HUDEP-2 (cell line): ENCODE data around the gene FBXL14.
"Not testable (repeated sequence)": the region's sequence is repeated elsewhere in the genome, so short reads cannot be mapped to it uniquely, and the experiment has no call there.

Source experiments
- DNase-seq, 76 experiments: peaks; one replicate each; lab custom pipeline; 2025; ENCODE audit not compliant: unreplicated experiment in 76 of 76; lab: John Stamatoyannopoulos, UW

The FBXL14 gene

DNA sequence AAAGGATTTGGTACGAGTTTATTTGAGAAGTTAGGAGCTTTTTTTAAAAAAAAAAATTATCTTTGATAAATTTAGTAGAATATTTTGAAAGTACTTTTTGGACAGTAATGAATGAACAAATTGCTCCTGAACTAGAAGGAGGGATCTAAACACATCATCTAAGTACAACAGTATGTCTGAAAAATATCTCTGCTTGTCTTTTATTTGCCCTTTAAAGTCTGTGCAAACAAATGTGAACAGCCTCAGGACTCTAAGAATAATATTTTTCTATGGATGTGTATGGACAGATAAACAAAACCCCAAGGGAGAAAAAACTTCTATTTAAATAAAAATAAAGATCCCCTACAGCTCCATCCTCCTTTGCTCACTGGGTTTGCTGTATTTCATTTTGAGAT, 19.5 kb downstream of the FBXL14 start:
- no peak for DNase-seq

- no peak for DNase-seq
Observed at GRCh38 chr12:1573960-1574864, 20.2 kb downstream of the FBXL14 start.

DNA sequence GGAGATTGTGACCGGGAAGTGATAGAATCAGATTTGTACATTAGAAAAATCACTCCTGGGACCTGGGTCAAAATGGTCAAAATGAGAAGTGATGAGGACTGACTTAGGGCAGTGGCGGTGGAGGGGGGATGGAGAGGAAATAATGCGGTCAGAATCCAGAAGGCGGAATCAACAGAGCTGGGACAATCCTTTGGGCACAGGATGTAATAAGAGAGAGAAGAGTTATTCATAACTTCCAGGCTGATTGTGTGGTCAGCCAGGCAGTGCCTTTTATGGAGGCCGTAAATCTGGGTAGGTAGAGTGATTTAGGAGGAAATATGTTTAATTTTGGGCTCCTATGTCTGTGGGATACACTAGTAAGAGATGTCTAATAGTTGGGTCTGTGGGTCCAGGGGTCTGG, 21.6 kb downstream of the FBXL14 start:
- no peak for DNase-seq

- no peak for DNase-seq
Observed at GRCh38 chr12:1567852-1568251, 26.5 kb downstream of the FBXL14 start.

DNA sequence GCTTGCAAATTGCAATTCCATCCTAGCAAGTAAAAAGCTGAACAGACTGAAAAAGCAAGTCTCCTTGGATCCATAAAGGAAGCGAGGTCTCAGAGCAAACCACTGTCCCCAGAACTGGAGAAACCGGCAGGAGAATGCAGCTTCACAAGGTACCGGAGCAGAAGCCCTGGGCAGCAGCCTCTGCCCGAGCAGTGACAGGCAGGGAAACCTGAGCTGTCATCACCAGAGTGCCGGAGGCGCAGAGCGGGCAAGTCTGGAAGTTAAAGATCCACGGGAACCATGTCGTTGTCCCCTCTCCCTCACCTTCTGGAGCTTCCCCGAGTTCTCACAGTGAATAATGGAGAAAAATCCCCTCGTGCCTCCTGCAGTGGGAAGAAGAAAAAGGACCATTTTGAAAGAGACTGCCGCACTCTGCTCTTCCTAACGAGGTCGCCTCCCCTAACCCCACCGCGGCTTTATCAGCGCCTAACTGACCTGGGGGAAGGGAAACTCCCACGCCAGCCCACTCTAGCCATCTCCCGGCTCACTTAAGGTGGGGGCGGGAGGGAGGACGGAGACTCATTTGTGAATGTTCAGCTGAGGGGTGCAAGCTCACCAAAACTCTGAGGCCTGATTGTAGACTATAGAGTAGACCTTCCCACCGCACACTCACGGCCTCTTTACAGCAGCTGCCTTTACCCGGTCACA, 27.8 kb downstream of the FBXL14 start:
- DNase-seq: no peak

GRCh38 chr12:1565172-1565571, 29.2 kb downstream of the FBXL14 start:
- no peak for DNase-seq

DNA sequence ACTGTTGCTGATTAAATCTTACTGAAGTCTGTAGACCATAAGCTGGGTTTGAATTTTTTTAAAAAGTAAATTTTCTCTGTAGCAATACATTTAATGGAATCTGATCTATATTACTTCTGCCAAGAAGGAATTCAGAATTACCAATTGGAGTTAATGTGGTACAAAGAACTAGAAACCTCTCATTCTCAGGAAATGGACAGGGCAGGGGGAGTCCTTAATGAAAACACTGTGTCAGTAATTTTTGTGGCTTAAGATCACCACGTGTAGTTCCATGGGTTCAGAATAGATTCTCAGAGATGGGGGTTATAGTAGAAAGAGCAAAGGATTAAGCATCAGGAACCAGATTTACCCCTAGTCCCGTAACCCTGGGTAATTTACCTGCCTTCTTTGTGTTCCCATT, 30.3 kb downstream of the FBXL14 start:
- DNase-seq: no peak

DNA sequence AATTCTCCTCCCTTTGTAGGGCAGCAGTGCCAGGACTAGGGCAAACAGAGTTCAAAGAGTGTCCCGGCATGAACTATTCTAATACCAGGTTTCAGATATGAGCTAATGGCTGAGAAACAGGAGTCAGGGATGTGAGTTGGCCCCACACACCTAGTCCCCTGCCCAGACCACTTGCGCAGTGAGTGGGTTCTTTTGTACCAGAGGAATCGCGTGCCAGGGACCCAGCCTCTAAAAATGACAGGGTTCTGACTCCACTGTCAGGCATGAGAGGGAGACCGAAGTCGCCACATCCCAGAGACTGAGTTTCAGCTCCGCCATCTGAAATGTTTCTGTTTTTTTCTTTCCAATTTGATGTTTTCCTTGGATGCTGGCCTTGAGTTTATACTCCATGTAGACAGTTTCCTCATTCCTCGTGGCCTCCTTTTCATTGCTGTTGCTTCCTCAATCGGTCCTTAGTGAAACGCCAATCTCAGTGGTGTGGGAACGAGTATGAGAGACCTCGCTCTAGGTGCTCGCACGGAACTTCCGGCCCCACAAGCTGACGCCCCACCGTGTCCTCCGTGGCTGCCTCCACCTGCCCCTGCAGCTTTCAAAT, 31.5 kb downstream of the FBXL14 start:
- DNase-seq: no peak

DNA sequence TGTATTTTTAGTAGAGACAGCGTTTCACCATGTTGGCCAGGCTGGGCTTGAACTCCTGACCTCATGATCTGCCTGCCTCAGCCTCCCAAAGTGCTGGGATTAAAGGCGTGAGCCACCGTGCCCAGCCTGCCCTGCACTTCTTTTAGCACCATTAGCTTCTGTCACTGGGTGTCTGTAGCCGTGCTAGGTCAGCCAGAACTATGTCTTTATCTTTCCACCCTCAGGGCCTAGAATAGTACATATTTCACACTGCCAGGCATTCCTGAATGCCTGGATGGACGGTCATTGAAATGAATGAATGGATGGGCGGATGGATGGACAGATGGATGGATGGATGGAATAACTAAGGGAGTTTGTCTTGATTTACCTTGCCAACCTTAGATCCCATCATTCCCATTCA, 33.7 kb downstream of the FBXL14 start:
- no peak for DNase-seq

GRCh38 chr12:1559676-1560091, 34.7 kb downstream of the FBXL14 start:
- DNase-seq: no peak

GRCh38 chr12:1558108-1558507, 36.3 kb downstream of the FBXL14 start:
- not testable (repeated sequence) for DNase-seq

DNA sequence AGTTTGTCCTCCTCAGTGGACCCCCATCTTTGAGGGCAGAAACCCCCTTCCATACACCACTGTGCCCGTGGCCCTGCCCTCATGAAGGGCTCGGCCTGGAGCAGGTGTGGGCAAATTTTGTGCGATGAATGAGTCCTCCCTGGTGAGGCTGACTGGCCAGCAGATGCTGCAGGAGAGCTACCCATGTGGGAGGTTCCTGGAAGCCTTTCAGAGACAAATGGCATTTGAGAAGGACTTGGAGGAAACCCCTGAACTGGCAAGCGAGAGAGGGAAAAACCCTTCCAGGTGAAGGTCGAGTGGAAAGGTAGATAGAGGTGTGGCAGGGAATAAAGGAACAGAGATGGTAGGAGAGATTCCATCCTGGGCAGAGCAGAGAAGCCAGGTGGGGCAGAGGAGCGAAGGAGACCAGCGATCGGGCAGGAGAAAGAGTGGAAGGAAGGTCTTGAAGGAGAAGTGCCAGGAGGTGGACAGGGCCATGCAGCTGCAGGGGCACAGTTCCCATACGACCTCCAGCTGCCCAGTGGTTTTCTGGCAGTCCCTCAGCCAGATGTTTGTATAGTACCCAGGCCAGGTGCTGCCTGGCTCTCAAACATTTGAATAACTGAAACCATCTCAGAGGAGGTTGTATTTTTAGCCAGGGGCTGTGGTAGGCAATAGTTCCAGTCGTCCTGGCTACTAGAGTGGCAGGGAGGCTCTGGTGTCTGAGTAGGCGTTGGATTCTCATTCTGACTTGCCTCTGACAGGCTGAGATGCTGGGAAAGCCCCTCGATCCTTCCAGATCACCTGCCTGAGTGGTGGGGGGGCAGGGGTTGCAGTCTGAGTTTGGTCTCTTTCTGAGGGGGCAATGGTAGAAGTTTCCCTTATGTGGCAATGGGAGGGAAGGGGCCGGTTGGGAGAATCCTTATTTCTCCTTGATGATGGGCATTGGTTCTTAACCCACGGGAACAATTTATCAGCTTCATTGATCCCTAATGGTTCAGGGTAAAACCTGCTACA, 40.1 kb downstream of the FBXL14 start:
- no peak for DNase-seq

- no peak for DNase-seq
Observed at GRCh38 chr12:1553536-1553935, 40.8 kb downstream of the FBXL14 start.

DNA sequence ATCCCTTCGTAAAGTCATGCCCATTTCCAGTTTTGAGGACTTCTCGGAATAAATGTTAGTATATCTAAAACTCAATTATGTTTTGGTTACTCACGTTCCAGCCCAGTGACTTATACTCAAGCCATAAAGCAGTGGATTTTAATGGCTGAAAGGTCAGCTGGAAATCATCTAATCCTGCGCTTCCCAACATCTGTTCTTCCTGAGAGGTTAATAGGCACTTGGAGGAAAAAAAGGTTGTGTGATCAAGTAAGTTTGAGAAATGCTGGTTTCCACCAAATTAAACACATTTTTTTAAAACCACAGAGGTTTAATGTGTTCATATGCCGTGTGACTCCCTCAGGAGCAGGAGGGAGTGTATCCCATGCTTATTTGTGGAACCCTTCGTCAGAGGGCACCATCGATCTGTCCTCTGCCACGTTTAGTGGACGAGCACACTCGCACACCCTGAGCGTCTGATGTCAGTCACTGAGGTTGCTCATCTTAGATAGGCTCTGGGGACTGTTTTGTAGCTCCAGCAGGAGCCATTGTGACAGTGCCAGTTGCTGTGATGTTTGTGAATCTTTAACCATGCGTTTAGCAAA, 41.4 kb downstream of the FBXL14 start:
- DNase-seq: no peak

- DNase-seq: no peak
Observed at GRCh38 chr12:1552171-1552570, 42.2 kb downstream of the FBXL14 start.

GRCh38 chr12:1551496-1551895, 42.9 kb downstream of the FBXL14 start:
- no peak for DNase-seq

DNA sequence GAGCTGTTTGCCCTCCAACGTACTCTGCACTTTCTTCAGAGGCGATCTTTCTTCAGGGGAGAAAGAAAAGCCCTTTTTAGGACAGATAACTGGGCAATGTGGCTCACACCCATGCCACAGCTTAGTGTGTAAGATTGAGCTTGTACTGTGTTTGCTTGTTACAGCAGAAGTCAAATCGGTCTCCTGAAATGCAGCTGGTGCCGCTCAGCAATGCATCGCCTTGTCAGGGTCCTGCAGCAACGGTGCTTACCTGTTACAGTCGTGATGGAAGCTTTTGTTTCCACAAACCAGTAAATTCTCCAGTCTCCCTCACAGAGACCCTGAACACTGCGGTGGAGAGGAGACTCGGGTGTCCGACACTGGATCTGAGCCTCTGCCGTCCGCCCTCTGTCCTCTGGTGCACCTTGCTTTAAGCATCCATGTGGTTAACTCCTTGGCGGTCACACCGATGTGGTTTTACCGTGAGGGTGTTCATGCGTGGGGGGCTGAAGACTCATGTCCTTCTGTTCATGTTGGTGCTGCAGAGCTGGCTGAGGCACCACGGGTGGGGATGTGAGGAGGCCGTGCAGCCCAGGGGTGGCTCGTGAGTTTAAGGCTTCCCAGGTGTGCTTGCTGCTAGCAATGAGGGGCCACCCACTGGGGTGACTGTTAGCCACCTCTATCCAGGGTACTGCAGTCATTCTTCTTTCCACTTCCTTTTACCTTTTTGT, 47.3 kb downstream of the FBXL14 start:
- DNase-seq: no peak

DNA sequence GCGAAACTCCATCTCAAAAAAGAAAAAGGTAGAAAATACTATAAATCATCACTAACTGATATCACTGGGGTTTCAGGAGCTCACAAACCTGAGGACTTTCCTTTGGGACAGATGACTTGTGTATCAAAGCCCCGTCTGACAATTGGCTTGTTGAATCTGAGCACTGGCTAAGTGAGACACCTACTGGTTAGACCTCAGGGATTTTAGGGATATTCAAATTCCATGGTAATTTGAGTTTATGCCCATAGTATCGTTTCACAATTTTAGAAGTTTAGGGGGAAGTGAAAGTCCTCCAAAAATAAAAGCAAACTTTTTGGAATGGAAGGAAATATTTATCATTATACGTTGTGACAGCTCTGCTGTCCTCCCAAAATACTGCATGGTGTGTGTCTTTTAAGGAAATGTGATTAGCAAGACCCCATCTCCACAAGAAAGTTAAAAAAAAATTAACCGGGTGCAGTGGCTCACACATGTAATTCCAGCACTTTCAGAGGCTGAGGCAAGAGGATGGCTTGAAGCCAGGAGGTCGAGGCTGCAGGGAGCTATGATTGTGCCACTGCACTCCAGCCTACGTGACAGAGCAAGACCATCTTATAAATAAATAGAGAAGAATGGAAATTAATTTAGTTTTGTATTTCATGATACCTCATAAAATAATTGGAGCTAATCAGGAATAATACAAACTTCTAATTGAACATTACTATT, 49.2 kb downstream of the FBXL14 start:
- peak in 4 of 76 experiments; percentile 0 to 17 (median 7) for DNase-seq

DNA sequence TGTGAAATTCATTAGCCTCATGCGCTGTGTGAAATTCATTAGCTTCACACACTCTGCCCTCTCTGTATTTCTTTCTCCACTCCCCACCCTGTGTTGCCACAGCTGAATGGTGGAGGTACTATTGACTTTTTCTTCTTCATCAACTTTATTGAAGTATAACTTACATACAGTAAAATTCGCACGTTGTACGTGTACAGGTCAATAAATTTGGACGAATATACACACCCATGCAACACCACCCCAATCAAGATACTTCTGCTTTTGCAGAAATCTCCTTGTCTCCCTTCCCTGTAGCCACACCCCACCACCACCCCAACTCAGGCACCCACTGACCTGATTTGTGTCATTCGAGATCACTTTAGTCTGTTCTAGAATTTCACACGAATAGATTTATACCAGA, 51.8 kb downstream of the FBXL14 start:
- DNase-seq: no peak
